ENCODE measurements around the gene PKP2. TPM values are rescaled to one million over a fixed set of nuclear protein-coding genes. Genes with fewer than 3 reads are reported as not detected.
"Not testable (repeated sequence)": the region's sequence is repeated elsewhere in the genome, so short reads cannot be mapped to it uniquely, and the experiment has no call there.

Gene PKP2
- total RNA-seq, 2 donors from 2014 or later: 130 to 187 TPM

GRCh38 chr12:32870716-32871115 lies 25.9 kb downstream of the PKP2 start:
- no peaks in the 10 kb centered on the region for H3K4me1 ChIP-seq
- DNase-seq: no peak
- H3K36me3 ChIP-seq: no peaks in the 10 kb centered on the region
- H3K27ac ChIP-seq: no peak overlapping the region
- H3K9ac ChIP-seq (ENCODE audit: low read depth in 2 of 2, low read length in 2 of 2): no peak overlapping the region
- H3K27me3 ChIP-seq: no peaks in the 10 kb centered on the region
- no peak overlapping the region for H3K4me3 ChIP-seq
- no peaks in the 10 kb centered on the region for H3K9me3 ChIP-seq
- intact Hi-C loops (cut with DNase I): no loop called here
- no peak for TF ChIP-seq CTCF (IDR thresholded peaks at IDR 0.05)

GRCh38 chr12:32868885-32869284 lies 27.7 kb downstream of the PKP2 start:
- no peak for DNase-seq

GRCh38 chr12:32864731-32865130 lies 31.8 kb downstream of the PKP2 start:
- no peak overlapping the region for H3K27ac ChIP-seq
- no peaks in the 10 kb centered on the region for H3K36me3 ChIP-seq
- no peak overlapping the region for H3K4me3 ChIP-seq
- H3K4me1 ChIP-seq: no peaks in the 10 kb centered on the region
- TF ChIP-seq CTCF (IDR thresholded peaks at IDR 0.05): no peak
- H3K27me3 ChIP-seq: no peaks in the 10 kb centered on the region
- intact Hi-C loops (cut with DNase I): no loop called here
- H3K9me3 ChIP-seq: no peaks in the 10 kb centered on the region
- no peak for DNase-seq
- no peak overlapping the region for H3K9ac ChIP-seq (ENCODE audit: low read depth in 2 of 2, low read length in 2 of 2)

More at GRCh38 chr12:32868885-32869284, 27.7 kb downstream of the PKP2 start:
- Histone ChIP-seq H3K27me3 (no peaks in the 10 kb centered on the region), H3K4me3 (no peak overlapping the region), H3K9ac (ENCODE audit: low read depth in 2 of 2, low read length in 2 of 2) (no peak overlapping the region), H3K4me1 (no peaks in the 10 kb centered on the region), H3K27ac (no peak overlapping the region), H3K9me3 (no peaks in the 10 kb centered on the region), H3K36me3 (no peaks in the 10 kb centered on the region)
- intact Hi-C loops (cut with DNase I): no loop called here
- no peak for TF ChIP-seq CTCF (IDR thresholded peaks at IDR 0.05)

GRCh38 chr12:32863128-32863527 lies 33.4 kb downstream of the PKP2 start:
- no peaks in the 10 kb centered on the region for H3K4me1 ChIP-seq

GRCh38 chr12:32861658-32862057 lies 34.9 kb downstream of the PKP2 start:
- intact Hi-C loops (cut with DNase I): not testable (repeated sequence)

More at GRCh38 chr12:32863128-32863527, 33.4 kb downstream of the PKP2 start:
- no peaks in the 10 kb centered on the region for H3K36me3 ChIP-seq
- H3K4me3 ChIP-seq: no peak overlapping the region
- no peaks in the 10 kb centered on the region for H3K27me3 ChIP-seq
- intact Hi-C loops (cut with DNase I): no loop called here
- no peak for TF ChIP-seq CTCF (IDR thresholded peaks at IDR 0.05)
- no peak overlapping the region for H3K27ac ChIP-seq
- no peak for DNase-seq
- H3K9me3 ChIP-seq: no peaks in the 10 kb centered on the region
- no peak overlapping the region for H3K9ac ChIP-seq (ENCODE audit: low read depth in 2 of 2, low read length in 2 of 2)

GRCh38 chr12:32860192-32860591 lies 36.4 kb downstream of the PKP2 start:
- Histone ChIP-seq H3K27me3 (no peaks in the 10 kb centered on the region), H3K4me3 (no peak overlapping the region), H3K4me1 (no peaks in the 10 kb centered on the region), H3K27ac (no peak overlapping the region), H3K36me3 (no peaks in the 10 kb centered on the region), H3K9me3 (no peaks in the 10 kb centered on the region), H3K9ac (ENCODE audit: low read depth in 2 of 2, low read length in 2 of 2) (no peak overlapping the region)
- DNase-seq: no peak
- intact Hi-C loops (cut with DNase I): no loop called here
- no peak for TF ChIP-seq CTCF (IDR thresholded peaks at IDR 0.05)

More at GRCh38 chr12:32861658-32862057, 34.9 kb downstream of the PKP2 start:
- not testable (repeated sequence) for H3K4me3 ChIP-seq; H3K27me3 ChIP-seq; H3K36me3 ChIP-seq; H3K4me1 ChIP-seq; H3K9ac ChIP-seq (ENCODE audit: low read depth in 2 of 2, low read length in 2 of 2); H3K9me3 ChIP-seq; H3K27ac ChIP-seq; DNase-seq

All from colonic mucosa (tissue), 4 donors.